NOMO-1 treated with DMSO at 0.1 percent for 48 hours (cell line): ENCODE results near the gene RCAN2.
A peak's percentile ranks its signal among the peaks of the same experiment; 100 is the strongest.

Source experiments
- DNase-seq: peaks from one replicate; lab custom pipeline; 2025; ENCODE audit not compliant: unreplicated experiment; lab: John Stamatoyannopoulos, UW

The RCAN2 gene

GRCh38 chr6:46219661-46220060, 271.6 kb downstream of the RCAN2 start:
- no peak for DNase-seq

GRCh38 chr6:46218457-46218856, 272.8 kb downstream of the RCAN2 start:
- DNase-seq: no peak

GRCh38 chr6:46217671-46218131, 273.5 kb downstream of the RCAN2 start:
- DNase-seq: peak; percentile 90

- no peak for DNase-seq
Observed at GRCh38 chr6:46216879-46217278, 274.4 kb downstream of the RCAN2 start.

GRCh38 chr6:46215777-46216176, 275.5 kb downstream of the RCAN2 start:
- DNase-seq: no peak

- DNase-seq: no peak
Observed at GRCh38 chr6:46215213-46215612, 276.0 kb downstream of the RCAN2 start.

GRCh38 chr6:46211917-46212316, 279.3 kb downstream of the RCAN2 start:
- DNase-seq: no peak

GRCh38 chr6:46210294-46210693, 281.0 kb downstream of the RCAN2 start:
- no peak for DNase-seq

GRCh38 chr6:46208303-46208702, 282.9 kb downstream of the RCAN2 start:
- no peak for DNase-seq

- no peak for DNase-seq
Observed at GRCh38 chr6:46207174-46207573, 284.1 kb downstream of the RCAN2 start.

- DNase-seq: no peak
Observed at GRCh38 chr6:46204880-46205650, 286.2 kb downstream of the RCAN2 start.

GRCh38 chr6:46203391-46204177, 287.7 kb downstream of the RCAN2 start:
- no peak for DNase-seq

GRCh38 chr6:46201702-46202101, 289.5 kb downstream of the RCAN2 start:
- no peak for DNase-seq

- no peak for DNase-seq
Observed at GRCh38 chr6:46199387-46199786, 291.9 kb downstream of the RCAN2 start.

- DNase-seq: no peak
Observed at GRCh38 chr6:46191961-46192360, 299.3 kb downstream of the RCAN2 start.

GRCh38 chr6:46190889-46191288, 300.4 kb downstream of the RCAN2 start:
- no peak for DNase-seq

- DNase-seq: no peak
Observed at GRCh38 chr6:46189726-46190125, 301.5 kb downstream of the RCAN2 start.

- no peak for DNase-seq
Observed at GRCh38 chr6:46186583-46186982, 304.7 kb downstream of the RCAN2 start.

- DNase-seq: no peak
Observed at GRCh38 chr6:46184114-46184513, 307.1 kb downstream of the RCAN2 start.

GRCh38 chr6:46175976-46176375, 315.3 kb downstream of the RCAN2 start:
- no peak for DNase-seq

GRCh38 chr6:46175446-46175845, 315.8 kb downstream of the RCAN2 start:
- DNase-seq: no peak

- DNase-seq: no peak
Observed at GRCh38 chr6:46174904-46175303, 316.3 kb downstream of the RCAN2 start.
